IMR-90 (cell line): Measurements from ENCODE around the gene CUTC. TPM values are rescaled to one million over a fixed set of nuclear protein-coding genes. Genes with fewer than 3 reads are reported as not detected.

Source experiments
- ATAC-seq: fragments of 200-7000 bp; cut with Tn5 transposase; 2 replicates; pipeline ENCODE4 v1.9.1; 2020; ENCODE audit warnings: low read depth, mild to moderate bottlenecking, moderate library complexity
- BruUV-seq: library from RNA; stranded (reverse); fragments of 400-500 nt; replicated peaks from 2 replicates; lab custom pipeline; 2021; lab: Mats Ljungman, UMichigan
- CTCF ChIA-PET: fragments of 300-600 bp; formaldehyde crosslinking; extraction: SDS; loops from one replicate; lab custom pipeline; 2021; ENCODE audit warnings: antibody characterized with exemption; lab: Yijun Ruan, JAX
- POLR2A ChIA-PET: fragments of 300-600 bp; sonication (Branson Sonifier 250); formaldehyde crosslinking; loops from one replicate; lab custom pipeline; 2022; ENCODE audit warnings: antibody characterized with exemption; ENCODE audit not compliant: unreplicated experiment; lab: Charles Lee
- DNase-seq: peaks from one replicate; pipeline ENCODE4 v3.0.0; 2013
- H2AFZ ChIP-seq: replicated peaks from 2 replicates; pipeline ENCODE3; 2013; ENCODE audit warnings: low read length, mild to moderate bottlenecking; ENCODE audit not compliant: poor library complexity
- H2AK5ac ChIP-seq: 2 replicates; pipeline ENCODE4 v1.6.1; 2013; ENCODE audit warnings: low read depth, low read length, inconsistent platforms
- H2AK9ac ChIP-seq: replicated peaks from 2 replicates; pipeline ENCODE3; 2013; ENCODE audit warnings: mild to moderate bottlenecking, low read depth, low read length, moderate library complexity; ENCODE audit not compliant: poor library complexity
- H2BK120ac ChIP-seq: 2 replicates; pipeline ENCODE4 v1.6.1; 2013; ENCODE audit warnings: low read depth, low read length, inconsistent platforms
- H2BK15ac ChIP-seq: 3 replicates; pipeline ENCODE4 v1.6.1; 2013; ENCODE audit warnings: low read depth, low read length, inconsistent platforms
- H2BK20ac ChIP-seq: 2 replicates; pipeline ENCODE4 v1.6.1; 2013; ENCODE audit warnings: low read depth, mild to moderate bottlenecking, inconsistent platforms, low read length, moderate library complexity
- H2BK5ac ChIP-seq: 2 replicates; pipeline ENCODE4 v1.6.1; 2013; ENCODE audit warnings: mild to moderate bottlenecking, low read depth, low read length, inconsistent platforms; ENCODE audit not compliant: poor library complexity, severe bottlenecking
- H3K14ac ChIP-seq: replicated peaks from 2 replicates; pipeline ENCODE4 v1.6.1; 2013; ENCODE audit warnings: low read depth, low read length, inconsistent platforms
- H3K18ac ChIP-seq: 2 replicates; pipeline ENCODE4 v1.6.1; 2013; ENCODE audit warnings: low read depth, low read length, control low read depth
- H3K23ac ChIP-seq: 2 replicates; pipeline ENCODE4 v1.6.1; 2013; ENCODE audit warnings: low read depth, low read length, inconsistent platforms
- H3K27ac ChIP-seq: 2 replicates; pipeline ENCODE4 v1.5.1; 2013; ENCODE audit warnings: mild to moderate bottlenecking, control low read depth, low read length; ENCODE audit not compliant: insufficient read depth
- H3K27me3 ChIP-seq: 2 replicates; pipeline ENCODE4 v1.6.1; 2013; ENCODE audit warnings: low read length; ENCODE audit not compliant: control insufficient read depth, insufficient read depth
- H3K36me3 ChIP-seq: 2 replicates; pipeline ENCODE4 v1.6.1; 2013; ENCODE audit warnings: low read length, mixed read lengths; ENCODE audit not compliant: control insufficient read depth, insufficient read depth
- H3K4ac ChIP-seq: 2 replicates; pipeline ENCODE4 v1.6.1; 2013; ENCODE audit warnings: low read depth, low read length, inconsistent platforms
- H3K4me1 ChIP-seq: 2 replicates; pipeline ENCODE4 v1.6.1; 2013; ENCODE audit warnings: low read length, mixed read lengths; ENCODE audit not compliant: control insufficient read depth, insufficient read depth
- H3K4me2 ChIP-seq: 2 replicates; pipeline ENCODE4 v1.6.1; 2013; ENCODE audit warnings: low read depth, mild to moderate bottlenecking, control low read depth, low read length, moderate library complexity
- H3K4me3 ChIP-seq: 2 replicates; pipeline ENCODE4 v1.5.1; 2013; ENCODE audit warnings: low read depth, mild to moderate bottlenecking, control low read depth, low read length, moderate library complexity; ENCODE audit not compliant: insufficient read depth
- H3K56ac ChIP-seq: 2 replicates; pipeline ENCODE4 v1.6.1; 2013; ENCODE audit warnings: low read length, inconsistent platforms; ENCODE audit not compliant: insufficient read depth; ENCODE audit errors: extremely low read depth
- H3K79me1 ChIP-seq, 2 experiments: 2 replicates each; pipeline ENCODE4 v1.6.1; 2013; ENCODE audit warnings: low read length in 2 of 2, inconsistent platforms in 1 of 2, low read depth in 1 of 2
- H3K9ac ChIP-seq: 2 replicates; pipeline ENCODE4 v1.6.1; 2013; ENCODE audit warnings: low read depth, low read length, control low read depth
- H3K9me1 ChIP-seq: 2 replicates; pipeline ENCODE4 v1.6.1; 2013; ENCODE audit warnings: low read length, inconsistent platforms; ENCODE audit not compliant: insufficient read depth
- H3K9me3 ChIP-seq: 2 replicates; pipeline ENCODE4 v1.6.1; 2013; ENCODE audit warnings: low read length; ENCODE audit not compliant: control insufficient read depth, insufficient read depth
- H4K20me1 ChIP-seq: 2 replicates; pipeline ENCODE4 v1.6.1; 2013; ENCODE audit warnings: low read length, inconsistent platforms; ENCODE audit not compliant: insufficient read depth
- H4K5ac ChIP-seq: 2 replicates; pipeline ENCODE4 v1.6.1; 2013; ENCODE audit warnings: mild to moderate bottlenecking, low read depth, low read length, control low read depth
- H4K8ac ChIP-seq, 2 experiments: 2 replicates each; pipeline ENCODE4 v1.6.1; 2013; ENCODE audit warnings: low read depth in 2 of 2, low read length in 2 of 2, control low read depth in 1 of 2, inconsistent platforms in 1 of 2
- H4K91ac ChIP-seq: 2 replicates; pipeline ENCODE4 v1.6.1; 2013; ENCODE audit warnings: low read depth, low read length, inconsistent platforms; ENCODE audit not compliant: insufficient read depth
- BHLHE40 ChIP-seq: fragments of 150-350 bp; IDR thresholded peaks from 2 replicates; pipeline ENCODE4 v1.6.1; 2016; ENCODE audit warnings: mild to moderate bottlenecking, low read depth, low read length
- CEBPB ChIP-seq: IDR thresholded peaks from 2 replicates; pipeline ENCODE4 v1.6.1; 2012; ENCODE audit warnings: low read depth, low read length, improper control_type of control experiment
- CTCF ChIP-seq: conservative IDR thresholded peaks from 2 replicates; pipeline ENCODE4 v1.5.1; 2012; ENCODE audit warnings: mild to moderate bottlenecking, low read depth, low read length, improper control_type of control experiment
- FOS ChIP-seq: fragments of 150-350 bp; IDR thresholded peaks from 2 replicates; pipeline ENCODE4 v1.6.1; 2016; ENCODE audit warnings: low read depth, low read length
- MAFK ChIP-seq: IDR thresholded peaks from 2 replicates; pipeline ENCODE4 v1.6.1; 2012; ENCODE audit warnings: low read depth, low read length, improper control_type of control experiment
- MAZ ChIP-seq: IDR thresholded peaks from 2 replicates; pipeline ENCODE4 v1.6.1; 2012; ENCODE audit warnings: low read depth, mild to moderate bottlenecking, low read length, improper control_type of control experiment, moderate library complexity, borderline replicate concordance
- MXI1 ChIP-seq: IDR thresholded peaks from 2 replicates; pipeline ENCODE4 v1.6.1; 2012; ENCODE audit warnings: low read depth, mild to moderate bottlenecking, low read length, moderate library complexity, borderline replicate concordance
- NFE2L2 ChIP-seq: fragments of 150-350 bp; IDR thresholded peaks from 2 replicates; pipeline ENCODE4 v1.6.1; 2016; ENCODE audit warnings: low read depth, mild to moderate bottlenecking, low read length
- RAD21 ChIP-seq: IDR thresholded peaks from 2 replicates; pipeline ENCODE4 v1.6.1; 2012; ENCODE audit warnings: low read length, improper control_type of control experiment
- RCOR1 ChIP-seq: IDR thresholded peaks from 2 replicates; pipeline ENCODE4 v1.6.1; 2012; ENCODE audit warnings: mild to moderate bottlenecking, low read length, improper control_type of control experiment; ENCODE audit not compliant: insufficient replicate concordance
- RFX5 ChIP-seq: IDR thresholded peaks from 2 replicates; pipeline ENCODE4 v1.8.0; 2012; ENCODE audit warnings: low read depth, mild to moderate bottlenecking, low read length, moderate library complexity
- SMC3 ChIP-seq: fragments of 150-350 bp; IDR thresholded peaks from 2 replicates; pipeline ENCODE4 v1.6.1; 2016; ENCODE audit warnings: low read depth, mild to moderate bottlenecking, antibody characterized with exemption, low read length, moderate library complexity
- USF2 ChIP-seq: fragments of 150-350 bp; IDR thresholded peaks from 2 replicates; pipeline ENCODE4 v1.6.1; 2017; ENCODE audit warnings: mild to moderate bottlenecking, antibody characterized with exemption, low read length, low read depth
- WGBS, 2 experiments: methylation state at CpG; one replicate each; pipeline versions ENCODE4 v1.1.5 to v1.1.7; 2013; ENCODE audit warnings: missing lambda C conversion rate in 2 of 2; ENCODE audit not compliant: insufficient read length in 1 of 2; ENCODE audit errors: extremely low coverage in 2 of 2; 5-methylcytosine and 5-hydroxymethylcytosine counted together
- dilution Hi-C: fragments of 300-500 bp; cut with HindIII; formaldehyde crosslinking; loops from one replicate; pipeline ENCODE4 v1.14.3; 2018; ENCODE audit warnings: low sequenced_read_pairs; ENCODE audit not compliant: unreplicated experiment
- in situ Hi-C: fragments of 300-500 bp; cut with MboI; formaldehyde crosslinking; loops from 3 replicates; pipeline ENCODE4 v1.14.3; 2019; ENCODE audit warnings: low sequenced_read_pairs, inconsistent platforms, mixed read lengths
- intact Hi-C: fragments of 100-400 bp; cut with micrococcal nuclease; formaldehyde crosslinking; loops from 2 replicates; pipeline ENCODE4 v1.10.0; 2022
- polyA plus RNA-seq, 3 experiments: library from polyadenylated mRNA; depleted of rRNA; stranded (reverse); fragments of >200 nt; gene quantifications; 2 replicates each; pipeline ENCODE4 v1.2.3, GENCODE V29; 2012; ENCODE audit warnings: low replicate concordance in 1 of 3
- total RNA-seq: library from RNA; depleted of rRNA; stranded (reverse); fragments of >200 nt; gene quantifications from 2 replicates; pipeline ENCODE4 v1.2.3, GENCODE V29; 2012

Gene CUTC
- total and polyA plus RNA-seq, 2 of the 4 experiments (the other 2 are of a cell fraction), result 7.0 to 10.2 TPM

- Histone ChIP-seq H3K79me1 (no peaks in the 10 kb centered on the region), H3K27me3 (no peaks in the 10 kb centered on the region), H3K36me3 (no peaks in the 10 kb centered on the region), H3K9me1 (peaks cover 7% of the 10 kb centered on the region), H3K56ac (peak overlapping the region; percentile 44), H3K14ac (peak overlapping the region; percentile 83), H4K20me1 (no peaks in the 10 kb centered on the region), H3K4me3 (no peak overlapping the region), H3K23ac (peak overlapping the region; percentile 69), H2BK15ac (peak overlapping the region; percentile 49), H2AK9ac (peak overlapping the region; percentile 70), H4K8ac (peak overlapping the region; percentile 28 to 74), H3K4ac (peak overlapping the region; percentile 84), H3K9me3 (no peaks in the 10 kb centered on the region), H4K91ac (peak overlapping the region; percentile 88), H2AK5ac (peak overlapping the region; percentile 82), H3K4me1 (peaks cover 20% of the 10 kb centered on the region), H3K27ac (peak overlapping the region; percentile 83), H3K4me2 (peak overlapping the region; percentile 19; the same call in 1 of the 2 replicates), H3K18ac (peak overlapping the region; percentile 63), H2BK120ac (peak overlapping the region; percentile 95), H4K5ac (peak overlapping the region; percentile 70), H2BK20ac (peak overlapping the region; percentile 96), H2BK5ac (peak overlapping the region; percentile 95), H3K9ac (no peak overlapping the region), H2AFZ (peak overlapping the region; percentile 72)
- in situ Hi-C loops, result no loop called here
- no TSS peak for BruUV-seq
- WGBS, 2 experiments, result 57% methylated on average over 3 of the region's 7 CpGs; no CpG with 5 or more reads in 1 of the 2 experiments
- TF ChIP-seq CTCF (no peak), RFX5 (no peak), USF2 (no peak), CEBPB (no peak), FOS (peak; percentile 51; the same call in 1 of the 2 replicates), NFE2L2 (peak; percentile 92), MAFK (peak; percentile 52), RAD21 (peak; percentile 16; the same call in 1 of the 2 replicates), MXI1 (no peak), SMC3 (no peak), BHLHE40 (no peak), MAZ (no peak), RCOR1 (no peak)
- intact Hi-C loops, result loop anchor here (5.0 kb wide), 2 partner anchors 48 to 52 kb away; partner anchors contain the start of genes COX15 and CUTC
- DNase-seq (peak; percentile 90), ATAC-seq (peak; percentile 54)
- ChIA-PET POLR2A (no interaction called here), CTCF (no interaction called here)
- dilution Hi-C loops, result no loop called here
These were observed 52.1 kb downstream of the CUTC start for GRCh38 chr10:99784016-99784726.
